Ishikawa (cell line): Measurements from ENCODE around the gene WDR64.

Experiments
- CEBPB ChIP-seq: IDR thresholded peaks from 2 replicates; pipeline ENCODE4 v1.6.1; 2012
- CREB1 ChIP-seq: IDR thresholded peaks from 2 replicates; pipeline ENCODE4 v1.6.1; 2012; ENCODE audit warnings: low read depth
- EGR1 ChIP-seq: IDR thresholded peaks from 2 replicates; pipeline ENCODE4 v1.6.1; 2012
- EP300 ChIP-seq: IDR thresholded peaks from 2 replicates; pipeline ENCODE4 v1.6.1; 2012; ENCODE audit warnings: borderline replicate concordance
- FOXM1 ChIP-seq: IDR thresholded peaks from 2 replicates; pipeline ENCODE4 v1.6.1; 2012; ENCODE audit warnings: low read depth, borderline replicate concordance
- MAX ChIP-seq: IDR thresholded peaks from 2 replicates; pipeline ENCODE4 v1.6.1; 2012
- NFIC ChIP-seq: IDR thresholded peaks from 2 replicates; pipeline ENCODE4 v1.6.1; 2012
- RAD21 ChIP-seq: IDR thresholded peaks from 2 replicates; pipeline ENCODE4 v1.6.1; 2012; ENCODE audit warnings: low read depth
- REST ChIP-seq: IDR thresholded peaks from 2 replicates; pipeline ENCODE4 v1.6.1; 2012; ENCODE audit warnings: low read depth, mild to moderate bottlenecking
- TAF1 ChIP-seq: IDR thresholded peaks from 2 replicates; pipeline ENCODE4 v1.6.1; 2012; ENCODE audit warnings: low read depth, mild to moderate bottlenecking
- TCF12 ChIP-seq: IDR thresholded peaks from 2 replicates; pipeline ENCODE4 v1.6.1; 2012; ENCODE audit warnings: low read depth
- TEAD4 ChIP-seq: IDR thresholded peaks from 2 replicates; pipeline ENCODE4 v1.6.1; 2012
- USF1 ChIP-seq: IDR thresholded peaks from 2 replicates; pipeline ENCODE4 v1.6.1; 2012
- YY1 ChIP-seq: IDR thresholded peaks from 2 replicates; pipeline ENCODE4 v1.6.1; 2012; ENCODE audit warnings: low read depth
- ZBTB7A ChIP-seq: IDR thresholded peaks from 2 replicates; pipeline ENCODE4 v1.6.1; 2012; ENCODE audit warnings: low read depth

Gene WDR64

DNA sequence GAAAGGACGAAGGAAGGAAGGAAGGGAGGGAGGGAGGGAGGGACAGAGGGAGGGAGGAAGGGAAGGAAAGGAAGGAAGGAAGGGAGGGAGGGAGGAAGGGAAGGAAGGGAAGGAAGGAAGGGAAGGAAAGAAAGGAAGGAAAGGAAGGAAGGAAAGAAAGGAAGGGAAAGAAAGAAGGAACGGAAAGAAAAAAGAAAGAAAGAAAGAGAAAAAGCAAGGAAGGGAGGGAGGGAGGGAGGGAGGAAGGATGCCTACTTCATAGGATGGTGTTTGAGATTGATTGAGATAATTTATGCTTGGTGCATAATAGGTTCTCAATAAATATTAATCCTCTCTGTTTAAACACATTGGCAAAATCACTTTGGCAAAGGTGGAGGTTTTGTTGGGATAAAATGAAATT, 61.2 kb downstream of the WDR64 start:
- TF ChIP-seq TCF12 (no peak), EGR1 (no peak), CREB1 (no peak), YY1 (no peak), NFIC (no peak)

- no peak for TF ChIP-seq CREB1
- no peak for TF ChIP-seq EP300
- TF ChIP-seq TAF1: no peak
- no peak for TF ChIP-seq USF1
- TF ChIP-seq TCF12: no peak
- no peak for TF ChIP-seq CEBPB
- TF ChIP-seq MAX: no peak
- TF ChIP-seq FOXM1: no peak
- TF ChIP-seq EGR1: no peak
- TF ChIP-seq NFIC: no peak
- no peak for TF ChIP-seq RAD21
- TF ChIP-seq REST: no peak
- TF ChIP-seq YY1: no peak
- no peak for TF ChIP-seq ZBTB7A
- no peak for TF ChIP-seq TEAD4
These were observed 62.5 kb downstream of the WDR64 start for GRCh38 chr1:241714321-241715218.

- no peak for TF ChIP-seq REST
- no peak for TF ChIP-seq USF1
- TF ChIP-seq TCF12: no peak
- no peak for TF ChIP-seq TAF1
- TF ChIP-seq EP300: no peak
- TF ChIP-seq TEAD4: no peak
- TF ChIP-seq FOXM1: no peak
- no peak for TF ChIP-seq EGR1
These were observed 63.4 kb downstream of the WDR64 start for GRCh38 chr1:241715435-241715834.

DNA sequence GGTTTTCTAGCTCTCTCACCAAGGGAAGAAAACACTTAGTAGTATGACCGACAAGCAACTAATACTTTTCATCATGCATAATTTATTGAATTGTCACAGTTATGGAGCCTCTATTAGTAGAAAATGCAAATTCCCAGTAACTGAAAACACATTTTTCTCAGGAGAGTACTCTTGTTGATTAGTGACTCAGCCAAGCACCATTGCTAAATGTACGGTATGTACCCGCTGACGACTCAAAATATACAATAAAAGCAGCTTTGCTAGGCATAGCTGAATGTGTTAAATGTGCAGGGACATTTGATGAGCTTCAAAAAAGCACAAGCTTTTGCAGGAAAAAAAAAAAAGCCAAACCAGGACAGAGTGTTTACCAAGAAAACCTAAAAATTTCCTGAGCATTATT, 63.9 kb downstream of the WDR64 start:
- TF ChIP-seq FOXM1 (no peak), CEBPB (no peak), REST (no peak), EP300 (no peak), TCF12 (no peak), CREB1 (no peak), EGR1 (no peak), TEAD4 (no peak), TAF1 (no peak), ZBTB7A (no peak)
